ENCODE results near the gene RNF114.
A peak's percentile ranks its signal among the peaks of the same experiment; 100 is the strongest.

RNF114 gene

DNA sequence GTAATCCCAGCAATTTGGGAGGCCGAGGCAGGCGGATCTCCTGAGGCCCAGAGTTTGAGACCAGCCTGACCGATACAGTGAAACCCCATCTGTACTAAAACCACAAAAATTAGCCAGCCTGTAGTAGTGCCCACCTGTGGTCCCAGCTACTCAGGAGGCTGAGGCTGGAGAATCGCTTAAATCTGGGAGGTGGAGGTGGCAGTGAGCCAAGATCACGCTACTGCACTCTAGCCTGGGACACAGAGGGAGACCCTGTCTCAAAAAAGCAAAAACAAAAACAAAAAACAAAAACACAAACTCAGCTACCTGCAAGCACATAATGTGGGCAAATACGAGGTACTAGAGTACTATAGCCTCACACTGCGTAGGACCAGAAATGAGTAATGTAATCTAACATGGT lies 17.2 kb upstream of the RNF114 start:
- no peak overlapping the region for H3K27ac ChIP-seq
- H3K4me3 ChIP-seq, result no peak overlapping the region

DNA sequence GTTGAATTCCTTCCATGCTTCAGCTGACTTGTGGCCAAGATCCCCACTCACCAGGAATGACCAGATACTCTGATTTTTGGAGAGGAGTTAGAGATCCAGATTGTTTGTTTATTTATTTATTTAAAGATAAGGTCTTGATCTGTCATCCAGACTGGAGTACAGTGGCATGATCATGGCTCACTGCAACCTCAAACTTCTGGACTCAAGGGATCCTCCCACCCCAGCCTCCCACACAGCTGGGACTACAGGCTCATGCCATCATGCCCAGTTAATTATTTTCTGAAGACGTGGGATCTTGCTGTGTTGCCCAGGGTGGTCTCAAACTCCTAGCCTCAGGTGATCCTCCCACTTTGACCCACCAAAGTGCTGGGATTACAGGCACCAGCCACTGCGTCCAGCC lies 16.7 kb upstream of the RNF114 start:
- Histone ChIP-seq H3K4me3 (no peak overlapping the region), H3K27ac (no peak overlapping the region)

DNA sequence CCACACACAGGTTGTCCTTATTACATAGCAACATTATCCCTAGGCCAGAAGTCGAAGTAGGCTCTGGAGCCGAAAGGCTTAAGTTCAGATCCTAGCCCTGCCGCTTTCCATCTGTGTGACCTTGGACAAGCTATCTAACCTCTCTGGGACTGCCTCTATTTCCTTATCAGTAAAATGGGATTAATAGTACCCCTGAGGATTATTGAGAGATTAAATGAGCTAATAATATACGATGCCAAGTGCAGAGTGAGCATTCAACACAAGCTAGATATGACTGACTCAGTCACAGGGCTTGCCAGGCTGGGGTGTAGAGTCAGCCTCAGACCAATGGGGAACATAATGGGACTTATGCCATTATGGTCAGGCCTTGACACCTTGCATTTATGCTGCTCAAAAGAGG lies 11.9 kb upstream of the RNF114 start:
- H3K4me3 ChIP-seq, result no peak overlapping the region
- no peak overlapping the region for H3K27ac ChIP-seq

DNA sequence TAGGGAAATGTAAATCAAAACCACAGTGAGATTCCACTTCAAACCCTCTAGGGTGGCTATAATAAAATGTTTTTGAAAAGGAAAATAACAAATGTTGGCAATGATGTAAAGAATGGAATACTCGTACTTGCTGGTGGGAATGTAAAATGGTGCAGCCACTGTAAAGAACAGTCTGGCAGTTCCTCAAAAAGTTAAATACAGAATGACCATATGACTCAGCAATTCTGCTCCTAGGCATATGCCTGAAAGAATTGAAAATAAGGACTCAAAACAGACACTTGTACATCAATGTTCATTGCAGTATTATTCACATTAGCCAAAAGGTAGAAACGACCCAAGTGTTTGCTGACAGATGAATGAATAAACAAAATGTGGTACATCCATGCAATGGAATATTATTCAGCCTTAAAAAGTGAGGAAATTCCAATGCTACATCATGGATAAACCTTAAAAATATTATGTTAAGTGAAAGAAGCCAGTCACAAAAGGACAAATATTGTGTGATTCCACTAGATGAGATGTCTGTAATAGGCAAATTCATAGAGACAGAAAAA lies 10.2 kb upstream of the RNF114 start:
- no peak overlapping the region for H3K27ac ChIP-seq
- no peak overlapping the region for H3K4me3 ChIP-seq

DNA sequence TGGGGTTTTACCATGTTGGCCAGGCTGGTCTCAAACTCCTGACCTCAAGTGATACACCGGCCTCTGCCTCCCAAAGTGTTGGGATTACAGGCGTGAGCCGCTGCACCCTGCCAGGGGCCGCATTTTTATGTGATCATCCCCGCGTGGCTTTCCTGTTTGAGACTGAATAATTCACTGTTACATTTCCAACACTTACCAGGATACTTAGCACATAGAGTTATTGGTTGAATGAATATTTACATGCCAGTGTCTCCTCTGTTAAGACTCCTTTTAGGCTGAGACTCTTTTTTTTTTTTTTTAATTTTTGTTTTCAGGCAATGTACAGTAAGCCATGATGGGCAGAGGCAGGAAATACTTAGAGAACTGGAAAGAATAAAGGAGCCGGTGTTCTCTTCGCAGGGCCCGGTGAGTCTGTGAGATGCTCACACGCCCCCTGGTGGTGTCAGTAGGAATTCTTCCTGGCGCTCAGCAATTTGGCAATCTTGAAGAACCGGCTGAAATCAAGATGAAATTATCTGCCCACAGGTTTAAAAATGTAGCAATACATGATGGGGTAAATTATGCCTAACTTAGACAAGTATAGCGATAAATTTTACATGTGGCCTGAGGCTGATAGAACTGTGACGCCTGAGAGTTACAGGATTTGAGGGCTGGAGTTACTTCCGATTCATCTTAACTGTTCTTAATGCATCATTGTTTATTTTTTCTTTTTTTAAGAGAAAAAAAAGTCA lies 7.6 kb upstream of the RNF114 start:
- Histone ChIP-seq H3K27ac (peak overlapping the region in 2 of 21 experiments; percentile 31 to 49), H3K4me3 (no peak overlapping the region)

DNA sequence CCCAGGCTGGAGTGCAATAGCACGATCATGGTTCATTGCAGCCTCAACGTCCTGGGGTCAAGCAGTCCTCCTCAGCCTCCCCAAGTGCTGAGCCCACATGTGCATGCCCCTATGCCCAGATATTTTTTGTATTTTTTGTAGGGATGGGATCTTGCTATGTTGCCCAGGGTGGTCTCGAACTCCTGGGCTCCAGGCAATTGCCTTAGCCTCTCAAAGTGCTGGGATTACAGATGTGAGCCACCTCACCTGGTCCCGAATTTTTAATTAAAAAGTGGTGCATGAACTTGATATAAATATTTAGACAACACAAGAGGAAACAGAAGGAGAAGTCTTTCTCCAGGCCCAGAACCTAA lies 7.1 kb upstream of the RNF114 start:
- Histone ChIP-seq H3K4me3 (no peak overlapping the region), H3K27ac (no peak overlapping the region)

DNA sequence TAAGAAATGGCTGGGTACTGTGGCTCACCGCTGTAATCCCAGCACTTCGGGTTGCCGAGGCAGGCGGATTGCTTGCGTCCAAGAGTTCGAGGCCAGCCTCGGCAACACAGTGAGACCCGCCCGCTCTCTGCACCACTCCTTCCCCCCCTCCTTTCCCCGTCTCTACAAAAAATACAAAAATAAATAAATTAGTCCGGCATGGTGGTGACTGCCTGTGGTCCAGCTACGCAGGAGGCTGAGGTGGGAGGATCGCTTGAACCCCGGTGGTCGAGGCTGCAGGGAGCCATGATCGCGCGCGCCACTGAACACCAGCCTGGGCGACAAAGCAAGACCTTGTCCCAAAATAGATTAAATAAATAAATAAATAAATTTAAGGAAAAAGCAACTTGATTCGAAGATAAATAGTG lies 448 bp upstream of the RNF114 start:
- Histone ChIP-seq H3K4me3 (peak overlapping the region; percentile 74 to 99 (median 93)), H3K27ac (peak overlapping the region in 19 of 21 experiments; percentile 8 to 98 (median 90))

DNA sequence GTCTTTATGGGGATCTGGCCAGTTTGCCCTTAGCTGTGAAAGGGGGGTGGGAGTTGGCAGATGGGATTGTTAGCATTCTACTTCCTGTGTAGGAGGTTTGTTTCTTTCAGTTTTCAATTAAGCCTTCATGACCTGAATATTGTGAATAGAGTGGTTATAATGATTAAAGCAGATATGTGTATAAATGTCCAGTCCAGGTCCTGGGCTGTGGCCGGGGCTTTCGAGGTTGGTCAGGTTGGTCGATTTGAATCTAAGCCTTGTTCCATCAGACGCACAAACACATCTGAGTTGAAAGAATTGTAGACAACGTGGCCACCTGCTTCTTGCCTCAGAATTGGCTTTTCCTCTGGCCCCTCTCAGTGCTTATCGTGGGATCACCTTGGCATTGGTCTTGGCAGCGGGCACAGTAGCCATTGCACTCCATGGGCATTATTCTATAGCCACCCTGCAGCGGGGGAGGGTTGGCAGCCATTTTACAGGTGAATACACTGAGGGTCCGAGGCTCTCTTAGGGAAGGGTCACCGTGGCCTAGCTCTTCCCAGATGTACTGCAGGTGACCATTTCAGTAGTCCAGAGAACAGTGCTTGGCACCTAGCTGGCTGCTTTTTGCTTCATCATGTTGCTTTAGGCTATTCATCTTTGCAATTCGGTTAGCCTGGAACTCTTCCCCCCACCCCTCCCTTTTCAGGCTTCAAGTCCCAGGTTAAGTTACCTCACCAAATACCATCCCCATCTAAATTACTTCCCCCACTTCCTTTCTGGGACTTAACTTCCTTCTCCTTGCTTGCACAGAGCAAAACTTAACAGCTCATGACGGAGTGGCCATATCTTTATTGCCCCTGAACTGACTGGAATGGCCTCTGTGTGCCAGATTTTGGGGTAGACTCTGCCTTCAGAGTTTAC lies 1.1 kb downstream of the RNF114 start:
- Histone ChIP-seq H3K27ac (peak overlapping the region in 20 of 21 experiments; percentile 85 to 98 (median 92)), H3K4me3 (peak overlapping the region; percentile 74 to 99 (median 93))

DNA sequence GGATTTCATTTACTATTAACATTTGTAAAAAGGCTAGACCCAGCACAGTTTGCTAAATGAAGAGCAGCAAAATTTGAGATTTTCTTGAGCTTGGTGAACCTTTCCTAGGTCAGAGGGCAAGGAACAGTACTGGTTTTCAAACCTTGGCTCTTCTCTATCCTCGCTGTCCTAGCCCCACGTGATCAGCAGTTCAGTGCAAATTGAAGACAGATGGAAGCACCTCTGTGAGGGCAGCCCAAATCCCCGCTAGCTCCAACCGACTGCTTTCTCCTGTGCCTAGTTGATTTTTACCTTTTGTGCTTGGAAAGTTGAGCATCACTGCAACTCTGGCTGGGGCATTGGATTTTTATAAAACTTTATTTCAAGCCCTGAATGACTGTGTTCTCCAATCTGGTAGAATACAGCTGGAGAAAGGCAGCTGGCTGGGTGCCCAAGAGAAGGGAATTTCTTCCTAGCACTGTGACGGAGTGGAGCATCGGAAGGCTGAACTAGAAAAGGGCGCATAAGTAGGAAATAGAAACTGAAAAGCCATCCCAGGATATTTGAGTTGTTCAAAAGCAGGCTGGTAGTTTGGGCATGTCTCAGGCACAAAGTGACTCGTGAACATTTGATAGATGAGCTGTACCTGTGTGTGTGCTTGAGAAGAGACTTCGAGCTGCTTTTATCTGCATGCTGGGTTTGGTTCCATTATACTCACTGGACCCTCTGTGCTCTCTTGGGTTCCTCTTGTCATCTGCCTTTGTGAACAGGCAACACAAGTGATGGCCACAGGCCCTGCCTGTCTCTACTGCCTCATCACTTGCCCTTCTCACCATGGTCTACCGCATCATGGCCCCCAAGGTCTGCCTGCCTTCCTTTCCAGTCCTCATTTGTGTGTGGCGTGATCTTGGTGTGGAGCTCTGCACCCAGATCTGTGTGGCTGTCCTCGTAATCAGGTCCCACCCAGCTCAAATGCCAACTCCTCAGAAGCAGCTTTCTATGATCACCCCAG lies 2.3 kb downstream of the RNF114 start:
- peak overlapping the region in 9 of 21 experiments; percentile 1 to 94 (median 22) for H3K27ac ChIP-seq
- peak overlapping the region in 1 of 7 experiments; percentile 74 for H3K4me3 ChIP-seq

DNA sequence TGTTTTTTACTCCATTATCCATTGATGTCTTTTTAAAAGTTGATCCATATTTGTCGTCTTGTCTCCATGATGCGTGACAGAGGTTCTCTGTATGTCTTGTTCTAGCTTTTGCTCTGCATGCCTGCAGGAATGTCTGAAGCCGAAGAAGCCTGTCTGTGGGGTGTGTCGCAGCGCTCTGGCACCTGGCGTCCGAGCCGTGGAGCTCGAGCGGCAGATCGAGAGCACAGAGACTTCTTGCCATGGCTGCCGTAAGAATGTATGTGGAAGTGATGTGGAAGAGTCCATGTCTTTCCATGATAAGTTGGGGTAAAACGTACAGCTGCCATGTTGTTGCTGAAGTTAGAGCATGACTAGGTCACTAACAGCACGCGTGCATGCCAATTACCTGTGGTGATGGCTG lies 5.3 kb downstream of the RNF114 start:
- no peak overlapping the region for H3K4me3 ChIP-seq
- H3K27ac ChIP-seq, result no peak overlapping the region

DNA sequence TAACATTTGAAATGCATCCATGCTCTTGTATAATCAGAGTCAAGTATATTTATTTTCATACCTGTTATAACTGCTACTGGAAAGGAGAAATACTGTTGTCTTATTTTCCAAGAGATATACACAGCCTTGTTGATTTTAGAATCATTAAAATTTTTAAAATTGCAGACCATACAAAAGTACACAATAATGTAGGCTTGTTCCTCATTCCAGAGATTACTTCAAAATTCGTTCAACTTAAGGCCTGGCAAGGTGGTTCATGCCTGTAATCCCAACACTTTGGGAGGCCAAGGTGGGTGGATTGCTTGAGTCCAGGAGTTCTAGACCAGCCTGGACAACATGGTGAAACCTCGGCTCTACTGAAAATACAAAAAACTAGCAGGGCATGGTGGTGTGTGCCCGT lies 6.1 kb downstream of the RNF114 start:
- Histone ChIP-seq H3K27ac (no peak overlapping the region), H3K4me3 (no peak overlapping the region)

DNA sequence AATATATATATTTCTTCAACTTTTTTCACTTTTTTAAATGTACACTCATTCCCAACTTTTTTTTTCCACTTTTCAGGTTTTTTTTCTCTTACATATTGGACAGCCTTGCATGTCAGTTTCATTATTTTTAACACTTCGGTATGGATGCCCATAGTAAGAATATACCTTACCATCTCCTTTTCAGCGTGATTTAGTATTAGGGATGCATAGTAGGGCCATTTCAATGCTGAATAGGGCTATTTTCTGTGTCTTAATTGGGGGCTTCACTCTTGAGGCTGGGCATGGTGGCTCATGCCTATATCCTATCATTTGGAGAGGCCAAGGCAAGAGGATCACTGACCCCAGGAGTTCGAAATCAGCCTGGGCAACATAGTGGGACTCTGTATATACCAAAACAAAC lies 6.7 kb downstream of the RNF114 start:
- H3K27ac ChIP-seq, result no peak overlapping the region
- H3K4me3 ChIP-seq, result no peak overlapping the region

DNA sequence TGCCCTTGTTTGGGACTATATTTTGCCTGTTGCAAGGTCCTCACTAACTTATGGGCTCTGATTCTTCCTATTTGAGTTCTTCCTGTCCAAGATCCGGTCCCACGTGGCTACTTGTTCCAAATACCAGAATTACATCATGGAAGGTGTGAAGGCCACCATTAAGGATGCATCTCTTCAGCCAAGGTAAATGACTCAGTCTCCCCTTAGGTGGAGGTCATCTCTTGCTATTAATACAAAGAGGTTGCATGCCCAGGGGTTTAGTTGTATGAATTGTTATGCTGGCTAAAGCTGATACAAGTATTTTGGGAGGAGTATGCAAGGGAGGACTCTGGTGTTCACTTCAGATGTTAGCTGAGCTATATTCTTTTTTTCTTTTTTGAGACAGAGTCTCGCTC lies 9.1 kb downstream of the RNF114 start:
- no peak overlapping the region for H3K27ac ChIP-seq
- no peak overlapping the region for H3K4me3 ChIP-seq

DNA sequence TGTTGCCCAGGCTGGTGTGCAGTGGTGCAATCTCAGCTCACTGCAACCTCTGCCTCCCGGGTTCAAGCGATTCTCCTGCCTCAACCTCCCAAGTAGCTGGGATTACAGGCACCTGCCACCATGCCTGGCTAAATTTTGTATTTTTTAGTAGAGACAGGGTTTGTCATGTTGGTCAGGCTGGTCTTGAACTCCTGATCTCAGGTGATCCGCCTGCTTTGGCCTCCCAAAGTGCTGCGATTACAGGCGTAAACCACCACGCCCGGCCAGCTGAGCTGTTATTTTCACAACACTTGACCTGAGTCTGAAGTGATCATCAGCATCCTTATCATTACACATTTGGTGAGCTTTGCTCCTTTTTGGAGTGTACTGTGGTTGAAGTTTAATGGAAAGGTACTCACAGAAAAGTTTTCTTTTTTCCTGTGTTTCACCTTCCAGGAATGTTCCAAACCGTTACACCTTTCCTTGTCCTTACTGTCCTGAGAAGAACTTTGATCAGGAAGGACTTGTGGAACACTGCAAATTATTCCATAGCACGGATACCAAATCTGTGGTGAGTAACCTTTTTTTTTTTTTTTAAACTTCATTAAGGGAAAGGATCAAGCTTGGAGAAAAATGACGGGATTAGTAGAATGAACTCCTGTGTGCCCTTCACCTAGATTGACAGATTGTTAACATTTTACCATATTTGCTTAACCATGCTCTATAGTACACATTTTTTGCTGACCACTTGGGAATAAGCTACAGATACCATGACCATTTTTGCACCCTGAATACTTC lies 9.7 kb downstream of the RNF114 start:
- Histone ChIP-seq H3K27ac (no peak overlapping the region), H3K4me3 (no peak overlapping the region)

DNA sequence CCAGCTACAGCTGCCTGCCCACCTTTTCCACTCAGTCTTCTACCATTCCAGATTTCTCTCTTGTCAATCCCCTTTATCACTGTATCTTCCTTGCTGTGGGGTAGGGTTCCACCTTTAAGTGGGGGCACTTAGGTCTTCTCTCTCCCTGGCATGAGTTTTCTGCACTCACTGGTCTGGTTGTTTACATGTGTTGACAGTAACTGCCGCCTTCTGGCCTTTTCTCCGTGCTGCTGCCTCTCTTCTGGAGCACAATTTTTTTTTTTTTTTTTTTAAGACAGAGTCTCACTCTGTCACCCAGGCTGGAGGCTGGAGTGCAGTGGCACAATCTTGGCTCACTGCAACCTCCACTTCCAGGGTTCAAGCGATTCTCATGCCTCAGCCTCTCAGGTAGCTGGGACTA lies 12.0 kb downstream of the RNF114 start:
- peak overlapping the region in 6 of 21 experiments; percentile 29 to 59 (median 48) for H3K27ac ChIP-seq

DNA sequence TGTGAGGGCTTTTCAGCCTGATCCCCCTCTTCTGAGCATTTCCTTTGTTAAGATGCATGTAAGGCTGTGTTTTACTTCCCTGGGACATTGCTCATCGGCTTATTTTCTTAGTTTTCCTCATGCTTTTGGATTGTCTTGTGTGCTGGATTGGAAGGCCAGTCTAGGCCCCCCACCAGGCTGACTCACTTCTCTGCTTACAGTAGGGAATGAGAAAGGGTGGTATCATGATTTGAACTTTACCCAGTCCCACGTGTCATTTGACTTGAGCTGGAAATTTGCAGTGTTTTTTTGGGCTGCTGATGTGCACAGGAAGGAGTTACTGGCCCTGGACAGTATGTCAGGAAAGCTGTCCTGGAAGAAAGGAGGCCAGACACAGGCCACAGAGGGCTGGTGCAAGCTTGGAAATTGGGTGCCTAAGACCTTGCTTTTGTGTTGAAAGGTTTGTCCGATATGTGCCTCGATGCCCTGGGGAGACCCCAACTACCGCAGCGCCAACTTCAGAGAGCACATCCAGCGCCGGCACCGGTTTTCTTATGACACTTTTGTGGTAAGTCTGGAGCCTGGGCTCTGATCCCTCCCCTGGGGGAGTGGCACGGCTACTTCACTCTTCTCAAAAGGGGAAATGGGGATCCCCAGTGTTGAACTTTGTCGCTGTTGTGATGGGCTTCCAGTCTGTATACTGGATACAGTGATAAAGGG lies 12.8 kb downstream of the RNF114 start:
- Histone ChIP-seq H3K27ac (peak overlapping the region in 6 of 21 experiments; percentile 29 to 69 (median 50)), H3K4me3 (no peak overlapping the region)

More for the DNA sequence above, 12.0 kb downstream of the RNF114 start:
- no peak overlapping the region for H3K4me3 ChIP-seq

DNA sequence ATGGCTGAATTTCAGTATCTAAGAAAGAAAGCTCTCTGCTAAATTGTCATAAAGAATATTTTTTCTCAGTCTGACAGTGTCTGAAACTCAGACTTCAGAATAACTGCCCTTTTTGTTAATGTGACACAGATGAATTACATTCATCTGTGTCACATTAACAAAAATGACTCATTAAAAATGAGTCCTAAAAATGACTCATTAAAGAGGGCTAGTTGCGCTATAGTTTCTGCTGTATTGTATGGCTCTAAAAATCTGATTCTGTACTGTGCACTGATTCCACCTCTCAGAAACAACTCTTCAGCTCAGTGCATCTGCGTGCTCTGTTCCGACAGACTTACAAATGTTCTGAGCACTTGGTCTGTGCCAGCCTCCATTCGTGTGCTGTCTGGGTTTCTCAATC lies 15.0 kb downstream of the RNF114 start:
- Histone ChIP-seq H3K4me3 (no peak overlapping the region), H3K27ac (peak overlapping the region in 1 of 21 experiments; percentile 58)

DNA sequence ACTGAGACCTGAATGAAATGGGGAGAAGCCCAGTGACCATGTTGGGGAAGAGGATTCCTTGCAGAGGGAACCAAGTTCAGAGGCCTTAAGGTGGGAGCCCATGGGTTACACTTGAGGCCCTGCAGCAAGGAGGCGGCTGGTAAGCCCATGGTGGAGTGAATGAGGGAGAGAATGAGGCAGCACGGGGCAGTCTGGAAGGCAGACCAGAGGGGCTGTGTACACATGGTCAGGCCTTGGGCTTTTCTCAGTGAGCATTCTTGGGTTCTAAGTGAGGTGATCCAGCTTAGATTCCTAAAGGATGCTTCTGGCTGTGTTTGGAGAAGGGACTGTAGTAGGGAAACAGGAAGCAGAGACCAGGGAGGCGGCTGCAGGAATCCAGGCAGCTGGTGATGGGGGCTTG lies 19.0 kb downstream of the RNF114 start:
- Histone ChIP-seq H3K27ac (no peak overlapping the region), H3K4me3 (no peak overlapping the region)
